ENCODE results near the gene TPM2. TPM values are rescaled to one million over a fixed set of nuclear protein-coding genes. Genes with fewer than 3 reads are reported as not detected.

TPM2 gene
- total and polyA plus RNA-seq, 7 donors, result 49.9 to 8,131 (median 3,590) TPM

DNA sequence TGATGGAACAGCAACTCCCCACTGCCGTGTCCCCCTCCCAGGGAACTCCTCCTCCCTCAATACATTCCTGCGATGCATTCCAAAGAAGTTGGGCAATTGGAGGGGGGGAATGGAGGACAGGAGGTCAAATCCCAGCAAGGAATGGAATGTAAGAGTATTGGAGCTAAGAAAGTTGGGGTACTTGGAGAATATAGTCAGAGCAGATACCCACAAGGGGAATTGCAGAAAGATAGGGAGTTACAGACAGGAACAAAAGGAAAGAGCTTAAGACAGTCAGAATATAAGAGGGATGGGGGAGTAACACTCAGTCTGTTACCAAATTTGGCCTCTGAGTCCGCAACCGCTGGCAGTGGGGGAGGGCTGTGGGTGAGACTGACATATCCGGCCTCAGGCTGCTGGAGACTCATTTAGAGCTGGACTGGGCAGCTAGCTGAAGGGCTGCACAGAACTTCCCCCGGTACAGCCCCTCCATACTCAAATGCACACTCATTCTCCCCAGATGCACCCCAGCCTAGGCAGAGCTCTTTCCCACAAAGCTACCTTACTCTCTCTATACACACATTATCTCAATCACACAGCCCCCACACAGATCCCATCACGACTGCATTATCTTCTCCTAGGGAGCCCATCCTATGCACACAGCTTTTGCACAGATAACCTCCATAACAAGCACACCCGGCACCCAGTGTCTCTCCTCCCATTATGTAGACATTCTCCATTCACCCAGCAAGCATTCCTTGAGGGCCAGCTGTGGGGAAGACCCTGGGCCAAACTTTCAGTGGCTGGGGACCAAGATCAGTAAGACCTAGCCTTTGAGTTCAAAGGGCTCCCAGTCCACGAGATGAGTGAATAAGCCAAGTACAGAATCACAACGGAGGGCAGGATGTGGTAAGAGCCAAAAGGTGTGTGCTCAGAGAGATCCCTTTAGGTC lies 38.6 kb upstream of the TPM2 start:
- intact Hi-C loops (cut with DNase I), result loop anchor here (1.0 kb wide), 1 partner anchor 38 kb away; no protein-coding TSS in a partner anchor
- DNase-seq, result peak; percentile 97
- Histone ChIP-seq H3K36me3 (peaks cover 21 to 24% (median 23%) of the 10 kb centered on the region in 4 donors), H3K4me1 (peaks cover 0 to 69% (median 64%) of the 10 kb centered on the region in 4 donors), H3K9me3 (no peaks in the 10 kb centered on the region), H3K27me3 (no peaks in the 10 kb centered on the region), H3K4me3 (peak overlapping the region; percentile 80 to 86 (median 82)), H3K27ac (peak overlapping the region; percentile 97 to 99 (median 98))
- TF ChIP-seq CTCF (IDR thresholded peaks at IDR 0.05) (no peak), POLR2A (IDR thresholded peaks at IDR 0.05) (peak; percentile 91 to 98), EP300 (IDR thresholded peaks at IDR 0.05) (peak in 2 of 4 donors; percentile 20 to 54), POLR2AphosphoS5 (IDR thresholded peaks at IDR 0.05) (peak; percentile 92 to 98 (median 96))
- WGBS, 2 donors, result 23 to 55% methylated on average over 10 of the region's 10 CpGs

GRCh38 chr9:35727676-35728040 lies 37.9 kb upstream of the TPM2 start:
- peaks cover 26 to 31% (median 30%) of the 10 kb centered on the region in 4 donors for H3K36me3 ChIP-seq
- peak overlapping the region; percentile 97 to 99 (median 98) for H3K27ac ChIP-seq
- TF ChIP-seq POLR2A (IDR thresholded peaks at IDR 0.05), result no peak
- no peak for TF ChIP-seq CTCF (IDR thresholded peaks at IDR 0.05)
- TF ChIP-seq EP300 (IDR thresholded peaks at IDR 0.05), result no peak
- no peak for TF ChIP-seq POLR2AphosphoS5 (IDR thresholded peaks at IDR 0.05)
- peak overlapping the region; percentile 80 to 86 (median 82) for H3K4me3 ChIP-seq
- peaks cover 0 to 62% (median 59%) of the 10 kb centered on the region in 4 donors for H3K4me1 ChIP-seq
- no peaks in the 10 kb centered on the region for H3K27me3 ChIP-seq
- 40 to 77% methylated on average over 5 of the region's 5 CpGs for WGBS, 2 donors
- intact Hi-C loops (cut with DNase I), result loop anchor here (1.0 kb wide), 1 partner anchor 37 kb away; no protein-coding TSS in a partner anchor
- H3K9me3 ChIP-seq, result no peaks in the 10 kb centered on the region
- no peak for DNase-seq

DNA sequence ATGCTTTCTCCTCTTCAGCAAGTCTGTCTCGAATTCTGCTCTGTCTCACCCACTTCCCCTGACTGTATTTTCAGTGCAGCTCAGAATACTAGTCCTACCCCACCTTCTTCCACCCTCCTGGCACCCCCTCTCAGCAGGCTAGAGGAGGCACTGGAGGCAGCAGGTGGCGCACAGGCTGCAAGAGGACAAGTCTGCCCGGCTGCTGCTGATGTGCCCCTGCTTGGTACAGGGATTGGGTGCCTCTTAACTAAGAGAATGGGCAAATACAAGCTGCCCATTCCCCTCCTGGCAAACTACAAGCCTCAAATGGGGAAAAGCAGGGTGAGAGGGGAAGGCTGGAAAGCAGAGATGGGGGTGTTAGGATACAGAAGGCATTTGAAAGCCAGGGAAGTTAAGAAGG lies 37.2 kb upstream of the TPM2 start:
- H3K27me3 ChIP-seq, result no peaks in the 10 kb centered on the region
- WGBS, 2 donors, result 34 to 57% methylated on average over 3 of the region's 3 CpGs
- peaks cover 0 to 62% (median 59%) of the 10 kb centered on the region in 4 donors for H3K4me1 ChIP-seq
- intact Hi-C loops (cut with DNase I), result no loop called here
- peak overlapping the region; percentile 80 to 86 (median 82) for H3K4me3 ChIP-seq
- peak overlapping the region; percentile 97 to 99 (median 98) for H3K27ac ChIP-seq
- H3K9me3 ChIP-seq, result no peaks in the 10 kb centered on the region
- TF ChIP-seq POLR2A (IDR thresholded peaks at IDR 0.05) (no peak), CTCF (IDR thresholded peaks at IDR 0.05) (peak in 2 of 4 experiments; percentile 24), POLR2AphosphoS5 (IDR thresholded peaks at IDR 0.05) (peak; percentile 26 to 55 (median 36))
- H3K36me3 ChIP-seq, result peaks cover 34 to 38% (median 37%) of the 10 kb centered on the region in 4 donors
- peak; percentile 91 for DNase-seq

DNA sequence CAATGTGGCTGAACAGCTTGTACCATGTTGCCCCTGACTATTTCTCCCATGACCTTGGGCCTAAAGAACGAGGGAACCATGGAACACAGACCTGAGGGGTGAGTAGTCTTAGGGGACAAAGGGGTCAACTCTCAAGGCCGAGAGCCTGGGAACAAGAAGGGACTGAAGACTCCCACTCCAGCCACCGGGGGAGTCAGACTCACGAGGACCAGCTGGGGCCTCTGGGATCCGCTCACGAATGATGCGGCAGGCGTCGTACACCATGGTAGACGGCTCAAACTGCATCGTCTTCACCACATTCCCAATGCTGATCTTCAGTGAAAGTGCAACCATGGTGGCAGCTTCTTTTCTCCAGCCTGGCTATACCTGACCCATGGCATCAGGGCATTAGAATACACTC lies 35.6 kb upstream of the TPM2 start:
- peak; percentile 63 for DNase-seq
- Histone ChIP-seq H3K9me3 (no peaks in the 10 kb centered on the region), H3K27me3 (no peaks in the 10 kb centered on the region), H3K4me1 (peaks cover 0 to 53% (median 53%) of the 10 kb centered on the region in 4 donors), H3K36me3 (peaks cover 47 to 54% (median 52%) of the 10 kb centered on the region in 4 donors), H3K4me3 (no peak overlapping the region), H3K27ac (peak overlapping the region; percentile 97 to 99 (median 98))
- TF ChIP-seq POLR2A (IDR thresholded peaks at IDR 0.05) (no peak), CTCF (IDR thresholded peaks at IDR 0.05) (no peak), EP300 (IDR thresholded peaks at IDR 0.05) (no peak), POLR2AphosphoS5 (IDR thresholded peaks at IDR 0.05) (no peak)
- intact Hi-C loops (cut with DNase I), result loop anchor here (2.0 kb wide), 1 partner anchor 19 kb away; no protein-coding TSS in a partner anchor
- WGBS, 2 donors, result 95% methylated on average over 11 of the region's 11 CpGs

All from sigmoid colon (tissue), 7 donors.